Psoas muscle (tissue), 8 donors: ENCODE results near the gene IFNA21. TPM values are rescaled to one million over a fixed set of nuclear protein-coding genes. Genes with fewer than 3 reads are reported as not detected.

Experiments
- ATAC-seq, 4 donors: fragments of 200-7000 bp; cut with Tn5 transposase; one replicate each; pipeline ENCODE4 v1.9.1; 2020; ENCODE audit warnings: moderate library complexity in 3 of 4, mild to moderate bottlenecking in 2 of 4
- DNase-seq, 2 donors: peaks; one replicate each; pipeline ENCODE4 v3.0.0-alpha.2; 2020
- H3K27ac ChIP-seq: fragments of 200-600 bp; one replicate; pipeline ENCODE4 v1.8.0; 2022
- H3K27me3 ChIP-seq, 3 donors: fragments of 200-600 bp in 1 of 3; one replicate each; pipeline versions ENCODE4 v1.6.1 to v1.8.0; 2013 to 2022; ENCODE audit warnings: low read length in 2 of 3, mild to moderate bottlenecking in 2 of 3, moderate library complexity in 1 of 3; ENCODE audit not compliant: insufficient read depth in 3 of 3
- H3K36me3 ChIP-seq, 2 donors: fragments of 200-600 bp in 1 of 2; one replicate each; pipeline versions ENCODE4 v1.6.1 to v1.8.0; 2013 to 2022; ENCODE audit warnings: low read depth in 1 of 2, mild to moderate bottlenecking in 1 of 2, moderate library complexity in 1 of 2; ENCODE audit not compliant: insufficient read depth in 1 of 2
- H3K4me1 ChIP-seq: fragments of 200-600 bp; one replicate; pipeline ENCODE4 v1.8.0; 2022
- H3K4me3 ChIP-seq: fragments of 200-600 bp; one replicate; pipeline ENCODE4 v1.8.0; 2022; ENCODE audit warnings: mild to moderate bottlenecking
- H3K9me3 ChIP-seq: fragments of 200-600 bp; one replicate; pipeline ENCODE4 v1.8.0; 2022
- WGBS, 3 donors: extraction: QIAGEN DNeasy Blood & Tissue Kit; methylation state at CpG; one replicate each; pipeline versions ENCODE4 v1.1.6 to v1.1.7; 2013; 5-methylcytosine and 5-hydroxymethylcytosine counted together
- intact Hi-C, 2 donors: fragments of 100-400 bp; cut with DNase I; formaldehyde crosslinking; loops; one replicate each; pipeline versions ENCODE4 v1.11.0 to v1.14.2; 2022
- polyA plus RNA-seq, 3 donors: library from polyadenylated mRNA; stranded (reverse); fragments of 200-250 nt; gene quantifications; one replicate each; pipeline ENCODE4 v1.2.3, GENCODE V29; 2013
- total RNA-seq, 4 donors: library from RNA; stranded (reverse); fragmentation: NEBNext Ultra II Directional in 2 of 4; extraction: Animal tissue kit (Norgen Biotek cat#: 25700) in 2 of 4; gene quantifications; one replicate each; pipeline versions ENCODE4 v1.2.1 to v1.2.4, GENCODE V29; 2021 to 2023
- TF ChIP-seq, protein P1 (sequence below): fragments of 200-600 bp; IDR thresholded peaks from one replicate; pipeline ENCODE4 v1.8.0; 2022; ENCODE audit warnings: antibody characterized with exemption
- donor health status: healthy with polysubstance abuse.
- donor health status: DM: no; HTN: no; CAD: no; lungs with moderate emphysema.
- donor health status: Bipolar disorder and iron deficiency.
- donor health status: healthy.
- donor health status: DM: yes; HTN: yes; CAD: no.
- donor health status: DM: no; HTN: no; CAD: no.
- donor health status: DM: no; HTN: no; CAD: no.
- donor health status: DM: yes; HTN: yes; CAD: no.

The IFNA21 gene
- total and polyA plus RNA-seq, 7 donors = not detected

DNA sequence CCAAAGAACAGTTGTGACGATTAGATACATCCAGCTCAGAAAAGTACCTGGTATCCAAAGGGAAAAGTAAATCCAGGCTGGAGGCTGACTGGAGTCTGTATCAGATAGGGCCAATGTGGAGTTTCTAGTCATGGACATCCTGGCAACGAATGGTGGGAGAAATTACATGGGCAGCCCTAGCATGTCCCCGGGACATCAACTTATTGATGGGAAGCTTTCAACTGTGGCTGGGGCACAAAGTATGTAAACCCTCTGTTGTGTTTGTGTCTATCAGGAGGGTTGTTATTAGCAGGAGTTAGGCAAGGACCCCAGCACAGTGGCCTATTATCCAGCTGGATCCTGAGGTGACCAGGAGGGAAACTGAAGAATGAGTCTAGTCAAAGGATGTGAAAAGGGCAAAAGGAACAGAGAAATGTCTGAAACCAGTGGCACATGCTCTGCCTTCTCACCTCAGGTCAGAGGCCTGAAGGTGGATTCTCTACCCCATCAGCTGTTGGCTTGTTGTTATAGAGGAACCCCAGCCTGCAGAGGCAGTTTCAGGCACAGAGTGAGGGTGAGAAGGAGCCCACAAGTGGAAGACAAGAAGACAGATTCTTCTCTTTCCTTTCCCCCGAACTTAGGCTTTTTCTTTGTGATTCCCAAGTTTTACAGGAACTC, 44.7 kb downstream of the IFNA21 start:
- TF ChIP-seq, protein P1, sequence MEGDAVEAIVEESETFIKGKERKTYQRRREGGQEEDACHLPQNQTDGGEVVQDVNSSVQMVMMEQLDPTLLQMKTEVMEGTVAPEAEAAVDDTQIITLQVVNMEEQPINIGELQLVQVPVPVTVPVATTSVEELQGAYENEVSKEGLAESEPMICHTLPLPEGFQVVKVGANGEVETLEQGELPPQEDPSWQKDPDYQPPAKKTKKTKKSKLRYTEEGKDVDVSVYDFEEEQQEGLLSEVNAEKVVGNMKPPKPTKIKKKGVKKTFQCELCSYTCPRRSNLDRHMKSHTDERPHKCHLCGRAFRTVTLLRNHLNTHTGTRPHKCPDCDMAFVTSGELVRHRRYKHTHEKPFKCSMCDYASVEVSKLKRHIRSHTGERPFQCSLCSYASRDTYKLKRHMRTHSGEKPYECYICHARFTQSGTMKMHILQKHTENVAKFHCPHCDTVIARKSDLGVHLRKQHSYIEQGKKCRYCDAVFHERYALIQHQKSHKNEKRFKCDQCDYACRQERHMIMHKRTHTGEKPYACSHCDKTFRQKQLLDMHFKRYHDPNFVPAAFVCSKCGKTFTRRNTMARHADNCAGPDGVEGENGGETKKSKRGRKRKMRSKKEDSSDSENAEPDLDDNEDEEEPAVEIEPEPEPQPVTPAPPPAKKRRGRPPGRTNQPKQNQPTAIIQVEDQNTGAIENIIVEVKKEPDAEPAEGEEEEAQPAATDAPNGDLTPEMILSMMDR = no peak
- intact Hi-C loops = no loop called here
- Histone ChIP-seq H3K4me3 (no peak overlapping the region), H3K27me3 (no peaks in the 10 kb centered on the region), H3K27ac (no peak overlapping the region), H3K4me1 (no peaks in the 10 kb centered on the region), H3K9me3 (no peaks in the 10 kb centered on the region), H3K36me3 (no peaks in the 10 kb centered on the region)
- DNase-seq (no peak), ATAC-seq (no peak)
- WGBS, 3 donors = 75 to 91% (median 86%) methylated on average over 4 of the region's 4 CpGs

DNA sequence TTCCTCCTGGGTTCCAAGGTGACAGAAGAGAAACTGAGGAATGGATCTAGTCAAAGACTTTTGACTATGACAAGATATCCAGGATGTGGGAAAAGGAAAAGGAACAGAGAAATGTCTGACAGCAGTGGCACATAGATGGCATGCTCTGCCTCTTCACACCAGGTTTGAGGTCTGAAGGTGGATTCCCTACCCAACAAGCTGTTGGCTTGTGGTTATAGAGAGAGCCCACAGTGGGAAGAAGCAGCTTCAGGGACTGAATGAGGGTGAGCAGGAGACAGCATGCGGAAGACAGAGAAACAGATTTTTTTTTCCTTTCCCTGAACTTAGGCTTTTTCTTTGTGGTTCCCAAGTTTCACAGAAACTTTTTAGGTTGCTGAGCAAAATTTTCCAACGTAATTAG, 45.4 kb downstream of the IFNA21 start:
- DNase-seq (no peak), ATAC-seq (no peak)
- Histone ChIP-seq H3K27me3 (no peaks in the 10 kb centered on the region), H3K27ac (no peak overlapping the region), H3K36me3 (no peaks in the 10 kb centered on the region), H3K4me3 (no peak overlapping the region), H3K9me3 (no peaks in the 10 kb centered on the region), H3K4me1 (no peaks in the 10 kb centered on the region)
- intact Hi-C loops = no loop called here
- TF ChIP-seq, protein P1 = no peak
- 91 to 93% (median 91%) methylated on average over 2 of the region's 2 CpGs for WGBS, 3 donors

DNA sequence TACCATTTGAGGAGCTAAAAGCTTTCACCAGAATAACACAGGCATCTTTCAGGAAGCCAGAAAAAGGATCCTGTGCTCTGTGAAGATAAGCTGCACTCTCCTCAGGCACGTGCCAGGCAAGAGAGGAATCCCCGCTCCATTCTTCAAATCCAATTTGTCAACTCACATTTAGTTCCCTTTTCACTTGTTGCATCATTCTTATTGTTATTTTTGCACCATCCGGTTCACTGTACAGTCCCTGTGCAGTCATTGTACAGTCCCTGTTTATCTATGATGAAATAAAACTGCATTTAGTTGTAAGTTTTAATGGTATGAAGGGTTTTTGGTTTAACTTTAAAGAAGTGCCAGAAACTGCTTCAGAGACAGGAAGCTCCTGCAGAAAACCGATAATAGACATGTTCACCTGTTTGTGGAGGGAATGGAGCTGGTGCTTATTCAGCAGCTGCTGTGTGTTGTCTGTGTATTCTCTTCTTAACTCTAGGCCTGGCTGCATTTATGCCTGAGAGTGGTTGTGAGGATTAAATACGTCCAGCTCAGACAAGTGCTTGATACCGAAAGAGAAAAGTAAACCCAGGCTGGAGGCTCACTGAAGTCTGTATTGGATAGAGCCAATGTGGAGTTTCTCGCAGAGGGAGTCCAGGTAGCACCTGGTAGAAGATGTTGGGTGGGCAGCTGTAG, 47.2 kb downstream of the IFNA21 start:
- no peaks in the 10 kb centered on the region for H3K9me3 ChIP-seq
- no peaks in the 10 kb centered on the region for H3K36me3 ChIP-seq
- no peak overlapping the region for H3K27ac ChIP-seq
- intact Hi-C loops = loop anchor here (10.0 kb wide), 3 partner anchors 144 to 764 kb away; partner anchors contain the start of gene MLLT3 (in 1 of the 2)
- DNase-seq (no peak), ATAC-seq (no peak)
- WGBS, 3 donors = 66 to 77% (median 69%) methylated on average over 7 of the region's 7 CpGs
- no peaks in the 10 kb centered on the region for H3K27me3 ChIP-seq
- no peak overlapping the region for H3K4me3 ChIP-seq
- H3K4me1 ChIP-seq = no peaks in the 10 kb centered on the region
- TF ChIP-seq, protein P1 = no peak

Other genes with a start within 250 kb of the IFNA21 start
- under 1 TPM; 0.23 to 0.52 (median 0.38) TPM for gene HACD4, start 135.0 kb downstream of the IFNA21 start, total RNA-seq
- gene HACD4, start 135.0 kb downstream of the IFNA21 start, polyA plus RNA-seq = under 1 TPM; 0.16 to 0.21 (median 0.16) TPM
- not detected for gene IFNB1, start 88.7 kb downstream of the IFNA21 start, total RNA-seq
- not detected for gene IFNB1, start 88.7 kb downstream of the IFNA21 start, polyA plus RNA-seq
- gene IFNW1, start 24.8 kb downstream of the IFNA21 start, total RNA-seq = not detected
- not detected for gene IFNW1, start 24.8 kb downstream of the IFNA21 start, polyA plus RNA-seq
- not detected for gene IFNA4, start 20.9 kb upstream of the IFNA21 start, total RNA-seq
- not detected for gene IFNA4, start 20.9 kb upstream of the IFNA21 start, polyA plus RNA-seq
- gene IFNA7, start 35.5 kb upstream of the IFNA21 start, total RNA-seq = not detected
- gene IFNA7, start 35.5 kb upstream of the IFNA21 start, polyA plus RNA-seq = not detected
- gene IFNA10, start 40.5 kb upstream of the IFNA21 start, total RNA-seq = not detected
- gene IFNA10, start 40.5 kb upstream of the IFNA21 start, polyA plus RNA-seq = under 1 TPM in 1 of 3 donors, not detected in 2; 0.14 TPM
- not detected for gene IFNA16, start 50.7 kb upstream of the IFNA21 start, total RNA-seq
- not detected for gene IFNA16, start 50.7 kb upstream of the IFNA21 start, polyA plus RNA-seq
- not detected for gene IFNA17, start 61.6 kb upstream of the IFNA21 start, total RNA-seq
- gene IFNA17, start 61.6 kb upstream of the IFNA21 start, polyA plus RNA-seq = not detected
- not detected for gene IFNA14, start 73.3 kb upstream of the IFNA21 start, total RNA-seq
- not detected for gene IFNA14, start 73.3 kb upstream of the IFNA21 start, polyA plus RNA-seq
- not detected for gene IFNA5, start 138.7 kb upstream of the IFNA21 start, total RNA-seq
- gene IFNA5, start 138.7 kb upstream of the IFNA21 start, polyA plus RNA-seq = under 1 TPM in 1 of 3 donors, not detected in 2; 0.05 TPM
- gene KLHL9, start 168.7 kb upstream of the IFNA21 start, total RNA-seq = 10 to 100 TPM in 1 of 4 donors, 1 to 10 TPM in 3; 7.5 to 10.2 (median 8.0) TPM
- 1 to 10 TPM; 3.6 to 8.4 (median 5.2) TPM for gene KLHL9, start 168.7 kb upstream of the IFNA21 start, polyA plus RNA-seq
- not detected for gene IFNA6, start 184.2 kb upstream of the IFNA21 start, total RNA-seq
- gene IFNA6, start 184.2 kb upstream of the IFNA21 start, polyA plus RNA-seq = not detected
- not detected for gene IFNA13, start 201.4 kb upstream of the IFNA21 start, total RNA-seq
- gene IFNA13, start 201.4 kb upstream of the IFNA21 start, polyA plus RNA-seq = not detected
- gene IFNA2, start 218.7 kb upstream of the IFNA21 start, total RNA-seq = not detected
- gene IFNA2, start 218.7 kb upstream of the IFNA21 start, polyA plus RNA-seq = not detected
- not detected for gene IFNA8, start 242.5 kb upstream of the IFNA21 start, total RNA-seq
- not detected for gene IFNA8, start 242.5 kb upstream of the IFNA21 start, polyA plus RNA-seq